ENCODE data around the gene MBP.

The MBP gene

DNA sequence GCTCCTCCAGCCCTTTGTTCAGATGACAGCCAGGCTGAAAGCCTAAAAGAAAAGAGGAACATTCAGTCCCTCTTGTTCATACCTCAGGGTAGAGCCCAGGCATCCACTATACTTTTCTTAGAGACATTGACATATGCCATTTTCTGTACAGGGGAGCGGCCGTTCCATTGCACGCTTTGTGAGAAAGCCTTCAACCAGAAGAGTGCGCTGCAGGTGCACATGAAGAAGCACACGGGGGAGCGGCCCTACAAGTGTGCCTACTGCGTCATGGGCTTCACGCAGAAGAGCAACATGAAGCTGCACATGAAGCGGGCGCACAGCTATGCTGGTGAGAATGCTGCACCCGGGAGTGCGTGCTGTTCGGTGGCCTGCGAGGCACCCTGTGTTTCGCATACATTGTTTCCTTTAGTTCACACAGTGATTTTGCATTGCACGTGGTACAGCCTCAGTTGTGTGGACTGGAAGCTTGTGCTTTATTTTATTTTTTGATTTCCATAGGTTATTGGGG, 172.0 kb downstream of the MBP start:
- H3K4me1 ChIP-seq (ENCODE audit: insufficient read depth, poor library complexity, severe bottlenecking) = no peaks in the 10 kb centered on the region
- H3K36me3 ChIP-seq (ENCODE audit: low read depth) = peaks cover 35% of the 10 kb centered on the region
- H3K9me3 ChIP-seq (ENCODE audit: severe bottlenecking) = no peaks in the 10 kb centered on the region
- TF ChIP-seq, protein P1, sequence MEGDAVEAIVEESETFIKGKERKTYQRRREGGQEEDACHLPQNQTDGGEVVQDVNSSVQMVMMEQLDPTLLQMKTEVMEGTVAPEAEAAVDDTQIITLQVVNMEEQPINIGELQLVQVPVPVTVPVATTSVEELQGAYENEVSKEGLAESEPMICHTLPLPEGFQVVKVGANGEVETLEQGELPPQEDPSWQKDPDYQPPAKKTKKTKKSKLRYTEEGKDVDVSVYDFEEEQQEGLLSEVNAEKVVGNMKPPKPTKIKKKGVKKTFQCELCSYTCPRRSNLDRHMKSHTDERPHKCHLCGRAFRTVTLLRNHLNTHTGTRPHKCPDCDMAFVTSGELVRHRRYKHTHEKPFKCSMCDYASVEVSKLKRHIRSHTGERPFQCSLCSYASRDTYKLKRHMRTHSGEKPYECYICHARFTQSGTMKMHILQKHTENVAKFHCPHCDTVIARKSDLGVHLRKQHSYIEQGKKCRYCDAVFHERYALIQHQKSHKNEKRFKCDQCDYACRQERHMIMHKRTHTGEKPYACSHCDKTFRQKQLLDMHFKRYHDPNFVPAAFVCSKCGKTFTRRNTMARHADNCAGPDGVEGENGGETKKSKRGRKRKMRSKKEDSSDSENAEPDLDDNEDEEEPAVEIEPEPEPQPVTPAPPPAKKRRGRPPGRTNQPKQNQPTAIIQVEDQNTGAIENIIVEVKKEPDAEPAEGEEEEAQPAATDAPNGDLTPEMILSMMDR (IDR thresholded peaks at IDR 0.05; ENCODE audit: poor library complexity, severe bottlenecking) = no peak
- no peaks in the 10 kb centered on the region for H3K27me3 ChIP-seq (ENCODE audit: insufficient read depth, poor library complexity, severe bottlenecking)
- H3K4me3 ChIP-seq (ENCODE audit: severe bottlenecking) = no peak overlapping the region
- DNase-seq (ENCODE audit: low spot score) (no peak), ATAC-seq (ENCODE audit: low read depth) (no peak)
- no peak overlapping the region for H3K27ac ChIP-seq (ENCODE audit: poor library complexity, severe bottlenecking)

DNA sequence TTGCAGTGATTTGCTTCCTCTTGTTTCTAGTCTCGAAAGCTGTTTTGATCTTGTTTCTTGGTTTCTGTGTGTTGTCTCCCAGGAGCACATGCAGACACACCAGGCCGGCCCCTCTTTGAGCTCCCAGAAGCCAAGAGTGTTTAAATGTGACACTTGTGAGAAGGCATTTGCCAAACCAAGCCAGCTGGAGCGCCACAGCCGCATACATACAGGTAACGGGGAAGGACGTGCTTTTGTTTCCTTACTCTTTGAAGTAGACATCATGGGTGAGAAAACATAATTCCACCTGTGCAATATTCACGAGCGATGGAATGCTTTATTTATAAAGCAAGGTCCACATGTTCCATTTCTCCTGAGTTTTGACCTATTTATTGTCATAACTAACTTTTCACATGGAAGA, 173.0 kb downstream of the MBP start:
- H3K36me3 ChIP-seq (ENCODE audit: low read depth) = peaks cover 35% of the 10 kb centered on the region

DNA sequence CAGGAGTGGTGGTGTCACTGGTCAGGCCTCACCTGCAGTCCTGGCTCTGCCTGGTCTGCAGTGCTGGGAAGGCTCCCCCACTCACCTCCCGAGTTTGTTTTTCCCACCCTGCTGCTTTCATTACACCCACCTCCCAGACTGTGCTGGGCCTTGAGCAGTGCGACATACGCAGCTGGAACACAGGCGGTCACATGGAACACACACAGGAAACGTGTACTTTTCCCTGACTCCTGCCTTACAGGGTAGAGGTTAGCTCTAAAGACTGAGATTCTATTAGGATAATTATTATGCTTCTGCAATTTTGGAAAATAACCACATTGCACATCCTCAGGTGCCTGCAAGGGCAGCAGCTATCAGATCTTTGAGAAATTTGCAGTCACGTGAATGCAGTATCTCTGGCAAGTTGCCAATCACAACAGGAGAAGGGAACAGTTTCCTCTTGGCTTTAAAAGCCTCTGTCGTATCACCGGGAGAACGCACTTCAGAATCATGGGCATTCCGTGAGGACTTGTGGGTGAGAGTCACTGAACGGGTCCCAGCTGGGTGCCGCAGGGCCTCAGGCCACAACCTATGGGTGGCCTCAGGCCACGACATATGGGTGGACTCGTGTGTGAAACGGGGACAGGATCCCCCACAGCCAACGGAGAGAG, 173.8 kb downstream of the MBP start:
- no peak overlapping the region for H3K4me3 ChIP-seq (ENCODE audit: severe bottlenecking)
- ATAC-seq (ENCODE audit: low read depth) (no peak), DNase-seq (ENCODE audit: low spot score) (no peak)
- no peaks in the 10 kb centered on the region for H3K9me3 ChIP-seq (ENCODE audit: severe bottlenecking)
- H3K4me1 ChIP-seq (ENCODE audit: insufficient read depth, poor library complexity, severe bottlenecking) = no peaks in the 10 kb centered on the region
- no peaks in the 10 kb centered on the region for H3K27me3 ChIP-seq (ENCODE audit: insufficient read depth, poor library complexity, severe bottlenecking)
- TF ChIP-seq, protein P1 (IDR thresholded peaks at IDR 0.05; ENCODE audit: poor library complexity, severe bottlenecking) = no peak
- H3K27ac ChIP-seq (ENCODE audit: poor library complexity, severe bottlenecking) = no peak overlapping the region
- H3K36me3 ChIP-seq (ENCODE audit: low read depth) = peaks cover 42% of the 10 kb centered on the region

More for the DNA sequence above, 173.0 kb downstream of the MBP start:
- Histone ChIP-seq H3K4me1 (ENCODE audit: insufficient read depth, poor library complexity, severe bottlenecking) (no peaks in the 10 kb centered on the region), H3K27me3 (ENCODE audit: insufficient read depth, poor library complexity, severe bottlenecking) (no peaks in the 10 kb centered on the region), H3K27ac (ENCODE audit: poor library complexity, severe bottlenecking) (no peak overlapping the region), H3K9me3 (ENCODE audit: severe bottlenecking) (no peaks in the 10 kb centered on the region), H3K4me3 (ENCODE audit: severe bottlenecking) (no peak overlapping the region)
- no peak for DNase-seq (ENCODE audit: low spot score)
- TF ChIP-seq, protein P1 (IDR thresholded peaks at IDR 0.05; ENCODE audit: poor library complexity, severe bottlenecking) = no peak
- ATAC-seq (ENCODE audit: low read depth) = no peak

DNA sequence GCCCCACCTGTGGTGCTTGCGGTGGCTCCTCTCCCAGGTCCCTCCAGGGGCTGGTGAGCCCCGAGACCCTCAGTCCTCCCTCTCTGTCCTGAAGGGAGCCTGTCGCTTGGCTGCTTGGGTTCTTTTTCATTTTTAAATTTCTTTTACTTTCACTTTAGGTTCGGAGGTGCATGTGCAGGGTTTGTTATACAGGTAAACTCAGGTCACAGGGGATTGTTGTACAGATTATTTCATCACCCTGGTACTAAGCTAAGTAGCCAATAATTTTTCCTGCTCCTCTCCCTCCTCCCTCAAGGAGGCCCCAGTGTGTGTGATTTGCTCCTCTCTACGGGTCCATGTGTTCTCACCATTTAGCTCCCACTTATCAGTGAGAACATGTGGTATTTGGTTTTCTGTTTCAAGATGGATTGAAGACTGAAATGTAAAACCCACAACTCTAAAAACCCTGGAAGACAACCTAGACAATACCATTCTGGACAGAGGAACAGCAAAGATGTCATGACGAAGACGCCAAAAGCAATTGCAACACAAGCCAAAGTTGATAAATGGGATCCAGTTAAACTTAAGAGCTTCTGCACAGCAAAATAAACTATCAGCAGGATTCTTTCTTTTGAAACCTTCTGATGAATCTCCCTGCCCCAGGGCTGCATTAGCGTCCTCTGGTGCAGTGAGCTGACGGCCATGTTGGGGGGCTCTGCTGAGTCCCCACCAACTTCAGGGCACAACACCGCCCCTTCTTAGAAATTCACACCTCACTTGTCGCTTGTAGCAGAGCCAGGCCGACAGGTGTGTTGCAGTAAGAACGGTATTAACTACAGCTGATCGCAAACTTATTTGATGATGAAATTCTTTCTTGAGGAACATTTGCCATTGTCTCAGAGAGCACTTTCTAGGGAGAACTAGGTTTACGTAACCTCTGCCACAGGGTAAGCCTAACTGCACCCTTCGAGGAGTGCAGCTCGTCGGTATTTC, 174.9 kb downstream of the MBP start:
- no peaks in the 10 kb centered on the region for H3K4me1 ChIP-seq (ENCODE audit: insufficient read depth, poor library complexity, severe bottlenecking)
- H3K4me3 ChIP-seq (ENCODE audit: severe bottlenecking) = no peak overlapping the region
- H3K9me3 ChIP-seq (ENCODE audit: severe bottlenecking) = no peaks in the 10 kb centered on the region
- peaks cover 42% of the 10 kb centered on the region for H3K36me3 ChIP-seq (ENCODE audit: low read depth)
- no peak for DNase-seq (ENCODE audit: low spot score)
- no peak overlapping the region for H3K27ac ChIP-seq (ENCODE audit: poor library complexity, severe bottlenecking)
- no peaks in the 10 kb centered on the region for H3K27me3 ChIP-seq (ENCODE audit: insufficient read depth, poor library complexity, severe bottlenecking)
- no peak for ATAC-seq (ENCODE audit: low read depth)
- TF ChIP-seq, protein P1 (IDR thresholded peaks at IDR 0.05; ENCODE audit: poor library complexity, severe bottlenecking) = no peak
